Activated CD4-positive, alpha-beta memory T cell treated with anti-CD3 and anti-CD28 coated beads, Interleukin-2, amount 10 ng/mL, durations not matched to agents 7 days and 5 days (primary cell): ENCODE measurements around the gene PER3. TPM values are rescaled to one million over a fixed set of nuclear protein-coding genes. Genes with fewer than 3 reads are reported as not detected.
A peak's percentile ranks its signal among the peaks of the same experiment; 100 is the strongest.

ENCODE experiments used
- CTCF ChIA-PET: fragments of 350-600 bp; sonication (Branson Sonifier 250); formaldehyde crosslinking; loops from one replicate; lab custom pipeline; 2021; ENCODE audit warnings: antibody characterized with exemption, inconsistent platforms; lab: Charles Lee
- POLR2A ChIA-PET: fragments of 350-600 bp; sonication (Branson Sonifier 250); formaldehyde crosslinking; loops from one replicate; lab custom pipeline; 2021; ENCODE audit warnings: antibody characterized with exemption; lab: Charles Lee
- DNase-seq: peaks from one replicate; pipeline ENCODE4 v3.0.0-alpha.2; 2020
- H3K27ac Mint-ChIP-seq: one replicate; pipeline ENCODE4 v1.8.0; 2021; ENCODE audit warnings: mild to moderate bottlenecking, mixed read lengths
- H3K27me3 Mint-ChIP-seq: one replicate; pipeline ENCODE4 v1.8.0; 2021; ENCODE audit warnings: mixed read lengths
- H3K36me3 Mint-ChIP-seq: one replicate; pipeline ENCODE4 v1.8.0; 2021; ENCODE audit warnings: low read depth, mixed read lengths
- H3K4me1 Mint-ChIP-seq: one replicate; pipeline ENCODE4 v1.8.0; 2021; ENCODE audit warnings: mixed read lengths
- H3K4me3 Mint-ChIP-seq: one replicate; pipeline ENCODE4 v1.8.0; 2021; ENCODE audit warnings: mild to moderate bottlenecking, mixed read lengths
- H3K9me3 Mint-ChIP-seq: one replicate; pipeline ENCODE4 v1.8.0; 2021; ENCODE audit warnings: mixed read lengths
- total RNA-seq, 2 experiments: library from RNA; stranded (reverse); gene quantifications; one replicate each; pipeline ENCODE4 v1.2.3, GENCODE V29; 2021

Gene PER3
- total RNA-seq, 2 experiments from 2014 or later = 2.2 to 2.4 TPM

GRCh38 chr1:7760245-7760644 is 23.8 kb upstream of the PER3 start:
- Mint-ChIP-seq H3K4me3 (no peak overlapping the region), H3K27ac (no peak overlapping the region), H3K4me1 (no peaks in the 10 kb centered on the region), H3K36me3 (no peaks in the 10 kb centered on the region), H3K9me3 (no peaks in the 10 kb centered on the region), H3K27me3 (peaks cover 11% of the 10 kb centered on the region)
- CTCF ChIA-PET = interaction anchor here (0.7 to 3.7 kb wide), 2 partner anchors 7 to 93 kb away, joined by 3 to 41 read pairs; no protein-coding TSS in a partner anchor
- no peak for DNase-seq
- POLR2A ChIA-PET = interaction anchor here (1.8 kb wide), 1 partner anchor 11 kb away, joined by 10 read pairs; the partner anchor contains the start of gene VAMP3

GRCh38 chr1:7761103-7761502 is 23.0 kb upstream of the PER3 start:
- Mint-ChIP-seq H3K27ac (no peak overlapping the region), H3K27me3 (peaks cover 12% of the 10 kb centered on the region), H3K9me3 (no peaks in the 10 kb centered on the region), H3K4me1 (no peaks in the 10 kb centered on the region), H3K36me3 (no peaks in the 10 kb centered on the region), H3K4me3 (no peak overlapping the region)
- ChIA-PET POLR2A (interaction anchor here (0.9 to 1.8 kb wide), 2 partner anchors 10 to 1543 kb away, joined by 3 to 10 read pairs; partner anchors contain the start of gene VAMP3), CTCF (interaction anchor here (0.7 to 3.7 kb wide), 3 partner anchors 8 to 94 kb away, joined by 3 to 41 read pairs (median 13); no protein-coding TSS in a partner anchor)
- DNase-seq = no peak

GRCh38 chr1:7767176-7767575 is 16.9 kb upstream of the PER3 start:
- H3K27ac Mint-ChIP-seq = no peak overlapping the region
- H3K9me3 Mint-ChIP-seq = no peaks in the 10 kb centered on the region
- CTCF ChIA-PET = interaction anchor here (0.8 kb wide), 1 partner anchor 14 kb away, joined by 3 read pairs; no protein-coding TSS in a partner anchor
- peaks cover 9% of the 10 kb centered on the region for H3K4me1 Mint-ChIP-seq
- POLR2A ChIA-PET = no interaction called here
- peaks cover 4% of the 10 kb centered on the region for H3K36me3 Mint-ChIP-seq
- no peak overlapping the region for H3K4me3 Mint-ChIP-seq
- H3K27me3 Mint-ChIP-seq = peaks cover 41% of the 10 kb centered on the region
- no peak for DNase-seq

- Mint-ChIP-seq H3K9me3 (no peaks in the 10 kb centered on the region), H3K4me1 (peaks cover 22% of the 10 kb centered on the region), H3K27ac (no peak overlapping the region), H3K36me3 (peaks cover 15% of the 10 kb centered on the region), H3K27me3 (peaks cover 35% of the 10 kb centered on the region), H3K4me3 (no peak overlapping the region)
- ChIA-PET CTCF (interaction anchor here (1.1 to 3.1 kb wide), 3 partner anchors 16 to 101 kb away, joined by 4 to 23 read pairs (median 7); no protein-coding TSS in a partner anchor), POLR2A (no interaction called here)
- no peak for DNase-seq
These were observed 15.5 kb upstream of the PER3 start for GRCh38 chr1:7768583-7768982.

GRCh38 chr1:7769673-7770412 is 14.2 kb upstream of the PER3 start:
- peaks cover 32% of the 10 kb centered on the region for H3K27me3 Mint-ChIP-seq
- no peak overlapping the region for H3K27ac Mint-ChIP-seq
- DNase-seq = no peak
- H3K4me1 Mint-ChIP-seq = peaks cover 28% of the 10 kb centered on the region
- ChIA-PET POLR2A (interaction anchor here (1.3 kb wide), 1 partner anchor 11 kb away, joined by 3 read pairs; no protein-coding TSS in a partner anchor), CTCF (interaction anchor here (2.4 to 3.1 kb wide), 2 partner anchors 17 to 101 kb away, joined by 7 to 23 read pairs; no protein-coding TSS in a partner anchor)
- H3K4me3 Mint-ChIP-seq = peak overlapping the region; percentile 13
- peaks cover 23% of the 10 kb centered on the region for H3K36me3 Mint-ChIP-seq
- H3K9me3 Mint-ChIP-seq = no peaks in the 10 kb centered on the region

- no peak for DNase-seq
- Mint-ChIP-seq H3K27me3 (peaks cover 31% of the 10 kb centered on the region), H3K36me3 (peaks cover 26% of the 10 kb centered on the region), H3K4me3 (peak overlapping the region; percentile 80), H3K27ac (peak overlapping the region; percentile 67), H3K4me1 (peaks cover 30% of the 10 kb centered on the region), H3K9me3 (no peaks in the 10 kb centered on the region)
- ChIA-PET CTCF (interaction anchor here (1.3 to 3.1 kb wide), 3 partner anchors 18 to 102 kb away, joined by 3 to 23 read pairs (median 6); no protein-coding TSS in a partner anchor), POLR2A (interaction anchor here (1.4 to 2.0 kb wide), 3 partner anchors 10 to 12 kb away, joined by 9 to 12 read pairs (median 10); no protein-coding TSS in a partner anchor)
These were observed 13.5 kb upstream of the PER3 start for GRCh38 chr1:7770669-7770996.

GRCh38 chr1:7770997-7771822 is 12.9 kb upstream of the PER3 start, which contains the start of gene VAMP3:
TSS of gene VAMP3 (plus strand) at chr1:7771296. CDS start at chr1:7771384, 88 bp downstream.
- POLR2A ChIA-PET = interaction anchor here (0.7 to 2.0 kb wide), 12 partner anchors 9 to 191 kb away, joined by 3 to 12 read pairs (median 4); partner anchors contain the start of gene PARK7
- Mint-ChIP-seq H3K4me1 (peaks cover 30% of the 10 kb centered on the region), H3K9me3 (no peaks in the 10 kb centered on the region), H3K36me3 (peaks cover 29% of the 10 kb centered on the region), H3K27ac (peak within 1 kb of the TSS; percentile 81), H3K27me3 (peaks cover 29% of the 10 kb centered on the region), H3K4me3 (peak within 1 kb of the TSS; percentile 80)
- CTCF ChIA-PET = interaction anchor here (1.3 to 1.8 kb wide), 2 partner anchors 37 to 103 kb away, joined by 3 to 6 read pairs; no protein-coding TSS in a partner anchor
- DNase-seq = peak; percentile 88

GRCh38 chr1:7771823-7772299 is 12.2 kb upstream of the PER3 start:
- ChIA-PET POLR2A (interaction anchor here (0.7 to 2.0 kb wide), 12 partner anchors 8 to 190 kb away, joined by 3 to 12 read pairs (median 4); partner anchors contain the start of gene PARK7), CTCF (interaction anchor here (1.3 to 1.8 kb wide), 2 partner anchors 36 to 103 kb away, joined by 3 to 6 read pairs; no protein-coding TSS in a partner anchor)
- no peak for DNase-seq
- Mint-ChIP-seq H3K36me3 (peaks cover 34% of the 10 kb centered on the region), H3K4me1 (peaks cover 30% of the 10 kb centered on the region), H3K4me3 (peak overlapping the region; percentile 80), H3K27ac (peak overlapping the region; percentile 81), H3K9me3 (no peaks in the 10 kb centered on the region), H3K27me3 (peaks cover 24% of the 10 kb centered on the region)

- Mint-ChIP-seq H3K4me1 (peaks cover 38% of the 10 kb centered on the region), H3K4me3 (no peak overlapping the region), H3K27me3 (no peaks in the 10 kb centered on the region), H3K9me3 (no peaks in the 10 kb centered on the region), H3K27ac (no peak overlapping the region), H3K36me3 (peaks cover 58% of the 10 kb centered on the region)
- ChIA-PET POLR2A (no interaction called here), CTCF (no interaction called here)
- no peak for DNase-seq
These were observed 6.5 kb upstream of the PER3 start for GRCh38 chr1:7777591-7777990.

- no peak overlapping the region for H3K4me3 Mint-ChIP-seq
- no peaks in the 10 kb centered on the region for H3K9me3 Mint-ChIP-seq
- CTCF ChIA-PET = no interaction called here
- H3K36me3 Mint-ChIP-seq = peaks cover 54% of the 10 kb centered on the region
- POLR2A ChIA-PET = no interaction called here
- peaks cover 38% of the 10 kb centered on the region for H3K4me1 Mint-ChIP-seq
- no peak for DNase-seq
- H3K27ac Mint-ChIP-seq = no peak overlapping the region
- no peaks in the 10 kb centered on the region for H3K27me3 Mint-ChIP-seq
These were observed 5.9 kb upstream of the PER3 start for GRCh38 chr1:7778133-7778628.

- H3K27me3 Mint-ChIP-seq = peaks cover 5% of the 10 kb centered on the region
These were observed 3.1 kb upstream of the PER3 start for GRCh38 chr1:7780976-7781375.

GRCh38 chr1:7781501-7781900 is 2.6 kb upstream of the PER3 start:
- no peak overlapping the region for H3K4me3 Mint-ChIP-seq

More at GRCh38 chr1:7780976-7781375, 3.1 kb upstream of the PER3 start:
- ChIA-PET POLR2A (interaction anchor here (0.9 to 1.7 kb wide), 2 partner anchors 10 to 11 kb away, joined by 3 to 9 read pairs; partner anchors contain the start of gene VAMP3), CTCF (no interaction called here)
- Mint-ChIP-seq H3K9me3 (no peaks in the 10 kb centered on the region), H3K4me3 (no peak overlapping the region), H3K4me1 (peaks cover 28% of the 10 kb centered on the region), H3K36me3 (peaks cover 35% of the 10 kb centered on the region), H3K27ac (no peak overlapping the region)
- DNase-seq = no peak

More at GRCh38 chr1:7781501-7781900, 2.6 kb upstream of the PER3 start:
- H3K27me3 Mint-ChIP-seq = peaks cover 5% of the 10 kb centered on the region
- peaks cover 33% of the 10 kb centered on the region for H3K36me3 Mint-ChIP-seq
- ChIA-PET POLR2A (interaction anchor here (2.5 kb wide), 1 partner anchor 10 kb away, joined by 12 read pairs; the partner anchor contains the start of gene VAMP3), CTCF (no interaction called here)
- no peak overlapping the region for H3K27ac Mint-ChIP-seq
- no peak for DNase-seq
- H3K4me1 Mint-ChIP-seq = peaks cover 28% of the 10 kb centered on the region
- no peaks in the 10 kb centered on the region for H3K9me3 Mint-ChIP-seq
